ENCODE data around the gene ELL2.
"Not testable (repeated sequence)": the region's sequence is repeated elsewhere in the genome, so short reads cannot be mapped to it uniquely, and the experiment has no call there.

ELL2 gene

GRCh38 chr5:95853490-95853889 is 108.2 kb downstream of the ELL2 start:
- no peak for DNase-seq

GRCh38 chr5:95852567-95852966 is 109.1 kb downstream of the ELL2 start:
- no peak for DNase-seq

- DNase-seq, result not testable (repeated sequence)
Observed at GRCh38 chr5:95851141-95851540, 110.5 kb downstream of the ELL2 start.

GRCh38 chr5:95850391-95850894 is 111.2 kb downstream of the ELL2 start:
- no peak for DNase-seq

GRCh38 chr5:95848701-95849100 is 113.0 kb downstream of the ELL2 start:
- DNase-seq, result no peak

GRCh38 chr5:95847261-95847592 is 114.4 kb downstream of the ELL2 start:
- no peak for DNase-seq

- DNase-seq, result peak; percentile 55
Observed at GRCh38 chr5:95846554-95847260, 114.9 kb downstream of the ELL2 start.

- no peak for DNase-seq
Observed at GRCh38 chr5:95845391-95845790, 116.3 kb downstream of the ELL2 start.

- no peak for DNase-seq
Observed at GRCh38 chr5:95843733-95844223, 117.9 kb downstream of the ELL2 start.

- DNase-seq, result peak; percentile 34
Observed at GRCh38 chr5:95842854-95843544, 118.7 kb downstream of the ELL2 start.

- DNase-seq, result no peak
Observed at GRCh38 chr5:95841914-95842812, 119.5 kb downstream of the ELL2 start.

GRCh38 chr5:95840956-95841705 is 120.5 kb downstream of the ELL2 start:
- no peak for DNase-seq

GRCh38 chr5:95839658-95840057 is 122.0 kb downstream of the ELL2 start:
- DNase-seq, result no peak

GRCh38 chr5:95838556-95838955 is 123.1 kb downstream of the ELL2 start:
- DNase-seq, result no peak

- DNase-seq, result no peak
Observed at GRCh38 chr5:95838001-95838520, 123.6 kb downstream of the ELL2 start.

GRCh38 chr5:95837492-95837891 is 124.2 kb downstream of the ELL2 start:
- DNase-seq, result no peak

- DNase-seq, result not testable (repeated sequence)
Observed at GRCh38 chr5:95836971-95837370, 124.7 kb downstream of the ELL2 start.

GRCh38 chr5:95836544-95836943 is 125.1 kb downstream of the ELL2 start:
- DNase-seq, result no peak

GRCh38 chr5:95835682-95836385 is 125.8 kb downstream of the ELL2 start:
- peak; percentile 24 for DNase-seq
